Measurements from ENCODE around the gene ANKRD27. TPM values are rescaled to one million over a fixed set of nuclear protein-coding genes. Genes with fewer than 3 reads are reported as not detected.
"Not testable (repeated sequence)": the region's sequence is repeated elsewhere in the genome, so short reads cannot be mapped to it uniquely, and the experiment has no call there.

Gene ANKRD27
- total and polyA plus RNA-seq, 2 experiments from 2014 or later = 6.3 to 10.5 TPM

DNA sequence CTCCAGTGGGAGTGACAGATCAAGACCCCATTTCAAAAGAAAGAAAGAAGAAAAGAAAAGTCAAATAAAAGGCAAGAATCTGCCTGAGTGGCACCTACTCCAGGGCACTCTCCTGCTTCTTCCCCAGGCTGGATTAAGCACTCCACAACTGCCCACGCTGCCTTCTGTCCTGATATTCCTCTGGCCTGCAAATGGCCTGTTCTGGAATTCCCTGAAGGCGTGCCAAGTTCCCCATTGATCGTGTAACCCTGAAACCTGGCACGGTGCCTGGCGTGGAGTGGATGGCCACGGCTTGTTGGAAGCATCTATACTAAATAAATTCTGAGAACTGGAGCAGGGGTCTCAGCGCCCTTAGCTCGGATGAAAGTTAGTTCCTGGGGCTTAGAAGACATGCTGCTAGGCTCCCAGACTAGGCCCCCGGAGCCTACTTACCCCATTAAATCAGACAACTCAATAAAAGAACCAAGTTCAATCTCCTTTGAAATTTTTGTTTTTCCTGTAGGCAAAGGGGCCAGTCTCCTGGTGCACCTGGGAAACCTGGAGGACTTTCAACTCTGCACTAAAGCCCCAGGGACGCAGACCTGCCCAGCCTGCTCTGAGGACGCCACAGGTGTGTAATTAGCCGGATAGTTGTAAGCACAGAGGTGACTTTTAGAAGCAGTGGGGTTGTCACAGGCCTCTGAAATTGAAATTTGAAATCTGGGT, 21.9 kb downstream of the ANKRD27 start:
- Histone ChIP-seq H3K4me3 (no peak overlapping the region), H3K9me3 (ENCODE audit: low read depth) (no peaks in the 10 kb centered on the region), H3K4me1 (ENCODE audit: low read depth) (no peaks in the 10 kb centered on the region), H3K27me3 (no peaks in the 10 kb centered on the region), H3K27ac (no peak overlapping the region), H3K36me3 (peaks cover 7% of the 10 kb centered on the region)
- DNase-seq (ENCODE audit: low read depth in 1 of 2, low spot score in 1 of 2) = peak; percentile 6 to 83
- TF ChIP-seq CTCF (IDR thresholded peaks at IDR 0.05; ENCODE audit: low read depth, low read length) = no peak

GRCh38 chr19:32652331-32652730, 22.6 kb downstream of the ANKRD27 start:
- H3K27me3 ChIP-seq; H3K9me3 ChIP-seq (ENCODE audit: low read depth); DNase-seq (ENCODE audit: low read depth in 1 of 2, low spot score in 1 of 2); H3K36me3 ChIP-seq; H3K27ac ChIP-seq; H3K4me3 ChIP-seq; H3K4me1 ChIP-seq (ENCODE audit: low read depth): not testable (repeated sequence)

DNA sequence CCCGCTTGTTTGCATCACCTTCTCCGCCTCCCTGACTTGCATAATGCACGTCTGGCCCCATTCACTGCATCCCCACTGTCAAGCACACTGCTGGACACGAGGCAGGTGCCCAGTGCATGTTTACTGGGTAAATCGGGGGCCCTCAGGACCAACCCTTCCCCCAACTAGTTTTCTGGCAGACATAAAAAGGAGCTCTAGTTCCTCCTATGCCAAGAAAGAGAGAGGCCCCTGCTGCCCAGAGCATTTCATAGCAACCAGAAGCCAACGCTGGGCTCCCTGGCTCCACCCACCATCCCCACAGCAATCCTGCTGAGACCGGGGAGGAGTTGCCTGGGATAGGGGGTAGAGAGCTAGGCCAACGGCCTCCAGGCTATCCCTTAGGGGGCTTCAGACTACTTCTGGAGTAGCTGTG, 23.2 kb downstream of the ANKRD27 start:
- TF ChIP-seq CTCF (IDR thresholded peaks at IDR 0.05; ENCODE audit: low read depth, low read length) = peak; percentile 13
- Histone ChIP-seq H3K27me3 (no peaks in the 10 kb centered on the region), H3K27ac (no peak overlapping the region), H3K4me3 (no peak overlapping the region), H3K4me1 (ENCODE audit: low read depth) (no peaks in the 10 kb centered on the region), H3K9me3 (ENCODE audit: low read depth) (no peaks in the 10 kb centered on the region), H3K36me3 (peaks cover 7% of the 10 kb centered on the region)
- peak; percentile 34 to 70 for DNase-seq (ENCODE audit: low read depth in 1 of 2, low spot score in 1 of 2)

- H3K9me3 ChIP-seq (ENCODE audit: low read depth) = no peaks in the 10 kb centered on the region
- TF ChIP-seq CTCF (IDR thresholded peaks at IDR 0.05; ENCODE audit: low read depth, low read length) = no peak
Measured at GRCh38 chr19:32650671-32651070, 24.3 kb downstream of the ANKRD27 start.

DNA sequence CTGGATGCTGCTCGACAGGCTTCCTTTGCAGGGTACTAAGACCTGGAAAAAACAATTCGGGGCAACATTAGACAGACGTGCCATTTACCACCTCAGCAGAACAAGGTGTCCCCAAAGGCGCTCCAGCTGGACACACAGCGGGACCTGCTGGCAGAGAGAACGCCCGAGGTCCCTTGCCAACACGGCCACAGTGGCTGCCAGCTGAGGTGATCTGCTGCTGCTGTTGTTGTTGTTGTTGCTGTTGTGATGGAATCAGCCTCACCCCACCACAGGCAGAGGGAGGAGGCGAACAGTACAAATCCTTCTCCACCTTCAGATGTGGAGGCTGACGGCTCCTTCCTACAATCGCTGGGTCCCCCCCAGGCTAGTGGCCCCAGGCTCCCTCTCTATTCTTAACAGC, 25.2 kb downstream of the ANKRD27 start:
- H3K4me3 ChIP-seq = no peak overlapping the region
- peaks cover 4% of the 10 kb centered on the region for H3K36me3 ChIP-seq
- no peaks in the 10 kb centered on the region for H3K9me3 ChIP-seq (ENCODE audit: low read depth)
- DNase-seq (ENCODE audit: low read depth in 1 of 2, low spot score in 1 of 2) = no peak
- no peaks in the 10 kb centered on the region for H3K27me3 ChIP-seq
- no peak overlapping the region for H3K27ac ChIP-seq
- no peaks in the 10 kb centered on the region for H3K4me1 ChIP-seq (ENCODE audit: low read depth)
- no peak for TF ChIP-seq CTCF (IDR thresholded peaks at IDR 0.05; ENCODE audit: low read depth, low read length)

More at GRCh38 chr19:32650671-32651070, 24.3 kb downstream of the ANKRD27 start:
- Histone ChIP-seq H3K27me3 (no peaks in the 10 kb centered on the region), H3K4me3 (no peak overlapping the region), H3K4me1 (ENCODE audit: low read depth) (no peaks in the 10 kb centered on the region), H3K36me3 (peaks cover 4% of the 10 kb centered on the region), H3K27ac (no peak overlapping the region)
- no peak for DNase-seq (ENCODE audit: low read depth in 1 of 2, low spot score in 1 of 2)

- H3K27me3 ChIP-seq = no peaks in the 10 kb centered on the region
- H3K27ac ChIP-seq = no peak overlapping the region
- peaks cover 10% of the 10 kb centered on the region for H3K36me3 ChIP-seq
- no peaks in the 10 kb centered on the region for H3K9me3 ChIP-seq (ENCODE audit: low read depth)
- no peak for TF ChIP-seq CTCF (IDR thresholded peaks at IDR 0.05; ENCODE audit: low read depth, low read length)
- DNase-seq (ENCODE audit: low read depth in 1 of 2, low spot score in 1 of 2) = no peak
- H3K4me1 ChIP-seq (ENCODE audit: low read depth) = no peaks in the 10 kb centered on the region
- no peak overlapping the region for H3K4me3 ChIP-seq
Measured at GRCh38 chr19:32647361-32647760, 27.6 kb downstream of the ANKRD27 start.

Measured in cardiac muscle cell (in vitro differentiated cells and primary cell).